T47D (cell line): ENCODE data around the gene EIF2S3.
A peak's percentile ranks its signal among the peaks of the same experiment; 100 is the strongest.

Source experiments
- DNase-seq, 2 experiments: peaks; one replicate each; pipeline versions ENCODE4 v3.0.0 to v3.0.0-alpha.2; 2011 to 2012; ENCODE audit warnings: low read depth in 1 of 2, low spot score in 1 of 2
- JUND ChIP-seq: IDR thresholded peaks from 2 replicates; pipeline ENCODE4 v1.6.1; 2012; ENCODE audit warnings: low read depth
- in situ Hi-C: cut with HindIII; loops from 2 replicates; pipeline ENCODE4 v1.10.0; 2016; ENCODE audit warnings: low sequenced_read_pairs, low pct_unique_long_range_greater_than_20kb

The EIF2S3 gene

GRCh38 chrX:24113181-24113580 is 58.4 kb downstream of the EIF2S3 start:
- in situ Hi-C loops, result no loop called here
- DNase-seq, result no peak
- TF ChIP-seq JUND, result no peak

- in situ Hi-C loops, result no loop called here
- peak in 1 of 2 experiments; percentile 32 for DNase-seq
- no peak for TF ChIP-seq JUND
These were observed 62.5 kb downstream of the EIF2S3 start for GRCh38 chrX:24117258-24117657.

DNA sequence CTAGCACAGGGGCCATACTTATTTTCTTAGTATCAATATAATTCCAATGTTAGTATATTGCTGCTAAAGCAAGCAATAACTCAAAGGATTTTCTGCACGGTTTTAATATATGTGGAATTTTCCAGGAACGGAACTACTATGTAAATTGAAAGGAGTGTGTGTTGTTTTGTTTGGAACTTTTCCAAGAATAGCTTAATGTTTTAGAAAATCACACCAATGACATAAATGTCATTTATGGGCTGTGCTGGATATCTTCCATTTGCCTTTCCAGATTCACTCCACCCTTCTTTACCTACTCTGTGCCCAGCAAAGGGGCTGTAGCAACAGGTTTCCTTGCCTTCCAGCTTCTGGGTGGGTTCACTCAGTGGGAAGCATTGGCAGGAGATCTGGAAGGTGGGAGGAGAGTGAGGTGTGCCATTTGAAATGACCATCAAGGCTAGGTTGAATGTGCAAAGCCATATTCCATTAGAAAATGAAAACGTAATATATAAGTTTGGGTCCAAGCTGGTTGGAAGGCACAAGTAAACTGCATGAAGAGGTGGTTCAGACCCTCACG is 69.6 kb downstream of the EIF2S3 start:
- in situ Hi-C loops, result no loop called here
- TF ChIP-seq JUND, result no peak
- DNase-seq, result no peak

DNA sequence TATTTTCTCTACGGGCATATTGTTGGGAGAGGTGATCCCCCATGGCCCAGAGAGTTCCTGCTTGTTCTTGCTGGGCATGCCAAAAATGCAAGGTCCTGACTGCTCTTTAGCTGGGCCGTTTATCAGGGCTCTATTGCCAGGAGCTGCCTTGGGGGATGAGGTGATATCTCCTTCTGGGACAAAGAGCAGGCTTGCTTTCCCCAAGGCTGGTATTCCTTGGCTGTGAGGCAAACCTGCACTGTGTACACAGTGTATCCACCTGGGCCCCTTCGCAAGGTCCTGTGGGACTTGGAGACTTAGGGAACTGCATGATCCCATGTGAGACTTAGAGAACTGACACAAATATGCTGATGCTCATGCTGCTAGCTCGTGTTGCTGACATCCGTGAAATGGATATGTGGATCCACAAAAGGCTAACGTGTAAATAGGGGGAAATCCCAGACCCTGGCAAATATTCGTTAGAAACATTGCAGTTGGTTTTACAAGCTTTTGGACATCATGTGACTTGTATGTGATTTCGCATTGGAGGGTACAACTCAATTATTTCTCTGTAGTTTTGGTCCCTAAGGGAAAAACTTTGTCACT is 70.4 kb downstream of the EIF2S3 start:
- no peak for DNase-seq
- in situ Hi-C loops, result no loop called here
- TF ChIP-seq JUND, result no peak
